HG03571 (cell line): Measurements from ENCODE around the gene SPDEF.

Experiments
- ATAC-seq: cut with Tn5 transposase; IDR thresholded peaks from one replicate; pipeline ENCODE4 v1.9.1; 2021; ENCODE audit not compliant: unreplicated experiment

The SPDEF gene

GRCh38 chr6:34556031-34556471 lies at the start of gene SPDEF:
TSS of gene SPDEF (minus strand) at chr6:34556329. CDS start at chr6:34544455, 11,874 bp downstream.
- ATAC-seq: no peak

GRCh38 chr6:34603707-34604106 lies 47.6 kb upstream of the SPDEF start:
- ATAC-seq: no peak

DNA sequence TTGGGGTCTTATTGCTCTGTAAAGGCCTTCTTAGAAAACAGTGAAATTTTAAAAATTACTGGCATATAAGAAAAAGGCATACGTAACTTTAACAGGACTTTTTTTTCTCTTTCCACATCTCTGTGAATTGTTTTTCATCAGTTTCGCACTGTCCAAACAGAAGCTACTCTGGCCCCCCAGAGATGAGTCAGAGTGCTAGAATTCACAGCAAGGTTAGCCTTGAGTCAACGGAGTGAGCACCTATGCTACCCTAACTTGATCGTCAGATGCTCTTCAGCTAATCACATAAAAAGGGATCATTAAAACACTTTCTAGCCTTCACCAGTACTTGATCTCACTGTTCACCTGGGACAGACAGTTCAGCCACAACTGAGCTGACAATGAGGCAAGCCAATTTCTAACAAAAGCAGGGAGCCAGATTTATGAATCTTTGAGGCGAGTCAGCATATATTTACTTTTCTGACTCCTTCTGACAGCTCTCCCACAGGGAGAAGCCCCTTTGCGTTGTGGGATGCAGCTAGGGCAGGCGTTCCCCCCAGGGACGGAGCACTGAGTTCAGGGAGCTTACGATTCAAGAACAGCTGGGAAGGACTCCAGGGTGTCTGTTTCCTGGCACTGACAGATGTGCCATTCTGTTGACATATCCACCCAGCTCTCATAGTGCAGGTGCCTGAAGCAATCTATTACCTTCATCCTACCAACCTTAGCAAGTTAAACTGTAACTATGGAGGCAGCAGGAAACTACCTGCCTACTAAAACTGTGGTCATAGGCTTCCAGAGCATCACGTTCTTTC lies 46.4 kb upstream of the SPDEF start:
- no peak for ATAC-seq

DNA sequence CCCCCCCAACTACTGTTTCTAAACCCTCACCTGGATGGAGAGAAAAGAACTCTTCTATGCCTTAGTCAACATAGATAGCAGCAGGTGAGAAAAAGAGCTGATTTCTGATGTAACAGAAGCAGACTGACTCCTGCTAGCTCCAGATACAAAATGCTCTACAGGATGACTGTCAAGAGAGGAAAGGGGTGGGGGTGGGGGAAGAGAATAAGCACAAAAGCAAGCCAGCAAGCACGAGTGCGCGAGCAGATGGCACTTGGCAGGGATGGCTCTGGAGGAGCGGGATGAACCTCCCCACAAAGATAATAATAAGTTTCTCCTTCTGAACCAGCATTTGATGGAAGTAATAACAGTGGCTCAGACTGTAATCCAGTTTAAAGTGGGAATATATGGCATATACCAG lies 45.6 kb upstream of the SPDEF start:
- no peak for ATAC-seq

GRCh38 chr6:34600796-34601195 lies 44.7 kb upstream of the SPDEF start:
- no peak for ATAC-seq

DNA sequence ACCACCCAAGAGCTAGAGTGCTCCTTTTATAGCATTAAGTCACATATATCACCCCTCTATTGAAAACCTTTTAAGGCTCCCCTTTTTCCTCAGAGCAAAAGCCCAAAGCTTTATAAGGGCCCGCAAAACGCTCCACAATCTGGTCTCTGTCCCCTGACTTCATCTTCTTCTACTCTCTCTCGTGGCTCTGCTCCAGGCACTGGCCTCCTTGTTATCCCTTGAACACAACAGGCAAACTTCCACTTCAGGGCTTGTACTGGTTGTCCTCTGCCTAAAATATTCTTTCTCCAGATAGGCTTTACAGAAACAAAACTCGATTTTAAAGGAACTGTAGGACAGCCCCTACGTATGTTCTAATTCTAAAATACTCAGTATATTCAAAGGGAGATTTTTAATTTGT lies 44.0 kb upstream of the SPDEF start:
- ATAC-seq: no peak

- ATAC-seq: no peak
Observed at GRCh38 chr6:34598712-34599111, 42.6 kb upstream of the SPDEF start.

DNA sequence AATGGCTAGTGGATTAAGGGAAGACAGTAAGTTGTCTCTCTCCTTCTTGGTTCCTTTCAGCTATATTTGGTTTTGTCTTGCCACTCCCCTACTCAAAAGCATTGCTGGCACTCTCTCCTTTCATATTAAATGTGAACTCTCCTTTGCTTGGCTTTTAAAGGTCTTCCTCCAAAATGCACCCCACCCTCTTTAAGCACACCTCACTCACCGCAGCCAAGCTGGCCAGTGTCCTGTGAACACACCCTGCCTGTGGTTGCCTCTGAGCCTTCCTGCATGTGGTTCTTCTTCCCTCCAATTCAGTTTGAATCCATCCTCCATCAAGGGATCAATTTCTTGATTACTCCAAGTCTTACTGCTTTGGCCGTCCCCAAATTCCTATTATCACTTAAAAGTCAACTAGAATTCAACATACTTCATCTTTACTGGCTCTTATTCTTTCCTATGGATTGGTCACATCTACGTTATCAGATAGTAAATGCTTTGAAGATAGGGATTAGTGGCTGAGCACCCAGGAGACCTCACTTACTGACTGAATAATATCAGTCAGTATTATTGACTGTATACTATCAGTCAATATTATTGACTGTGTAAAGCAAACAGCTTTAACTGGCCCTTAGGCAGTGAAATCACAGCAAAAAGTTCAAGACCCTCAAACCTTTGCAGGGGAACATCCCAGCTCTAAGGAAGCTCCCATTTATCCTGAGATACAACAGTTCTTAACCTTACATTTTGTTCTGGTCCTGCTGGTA lies 41.6 kb upstream of the SPDEF start:
- ATAC-seq: no peak

- ATAC-seq: no peak
Observed at GRCh38 chr6:34596798-34597197, 40.7 kb upstream of the SPDEF start.

DNA sequence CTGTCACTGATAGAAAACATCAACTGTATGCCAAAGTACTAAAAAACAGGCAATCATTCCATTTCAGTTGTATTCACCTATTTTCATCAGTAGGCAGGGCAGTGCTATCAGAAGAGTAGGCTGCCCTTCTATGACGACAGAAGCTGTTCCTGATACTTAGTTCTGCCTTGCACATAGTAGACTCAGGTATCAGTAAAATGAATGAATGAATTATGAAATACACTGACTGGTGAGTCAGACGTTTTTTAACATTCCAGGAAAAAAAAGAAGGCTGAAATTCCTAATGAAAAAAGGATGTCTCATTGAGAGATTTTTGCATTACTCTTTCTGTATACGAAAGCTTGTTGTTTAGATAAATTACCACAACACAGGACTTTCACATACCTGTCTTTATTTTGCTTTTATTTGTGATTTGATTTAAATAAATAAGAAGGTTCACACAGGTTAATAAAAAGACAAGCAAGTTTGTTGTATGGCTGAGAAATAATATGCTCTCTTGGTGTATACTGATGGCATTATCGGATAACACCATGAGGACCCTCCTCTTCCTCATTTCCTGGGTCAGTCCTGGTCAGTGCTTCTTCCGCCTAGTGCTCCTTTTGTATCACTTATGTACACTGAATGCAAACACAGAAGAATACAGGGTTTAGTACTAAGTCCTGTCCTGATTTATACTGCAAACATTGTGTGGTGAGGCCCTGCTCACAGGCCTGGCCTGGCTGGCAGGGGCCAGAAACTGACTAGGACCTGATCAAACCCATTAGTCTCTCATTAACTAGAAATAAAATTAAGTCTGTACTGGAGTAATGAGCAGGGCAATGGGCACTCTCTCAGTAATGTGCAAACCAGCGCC lies 39.4 kb upstream of the SPDEF start:
- ATAC-seq: no peak

DNA sequence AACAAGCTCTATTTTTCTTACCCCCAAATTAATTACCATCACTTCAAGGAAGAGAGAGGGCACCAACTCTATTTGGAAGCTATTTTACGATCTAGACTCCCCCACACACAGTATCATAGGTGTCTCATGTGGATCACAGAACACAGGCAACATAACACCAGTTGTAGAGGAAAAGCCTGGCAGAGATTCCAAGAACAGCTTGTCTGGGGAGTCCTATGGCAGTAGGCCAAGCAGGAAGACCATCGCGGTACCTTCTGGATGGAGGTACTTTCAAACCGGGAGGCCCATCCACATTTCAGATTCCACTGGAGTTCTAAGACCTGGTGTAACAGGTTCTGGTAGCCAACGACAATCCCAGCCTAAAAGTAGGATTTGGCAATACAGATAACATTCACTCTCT lies 37.6 kb upstream of the SPDEF start:
- ATAC-seq: no peak

GRCh38 chr6:34592208-34592952 lies 36.3 kb upstream of the SPDEF start:
- no peak for ATAC-seq

DNA sequence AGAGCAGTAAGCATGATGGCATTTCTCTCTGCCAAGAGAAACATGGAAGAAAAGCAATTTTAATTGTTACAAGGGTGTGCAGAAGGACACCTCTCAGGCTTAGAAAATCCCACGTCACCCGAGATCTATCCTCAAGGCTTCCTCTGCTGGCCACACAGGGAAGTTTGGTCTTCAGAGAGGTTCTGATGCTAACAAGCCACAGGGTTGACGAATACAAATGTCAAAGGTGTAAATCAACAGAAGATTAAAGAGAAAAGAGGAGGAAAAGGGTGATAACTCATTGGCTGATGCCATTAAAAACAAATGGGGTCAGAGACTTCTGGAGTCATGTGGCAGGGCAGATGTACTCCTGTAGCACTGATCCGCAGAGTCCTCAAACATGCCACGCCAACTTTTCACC lies 33.6 kb upstream of the SPDEF start:
- no peak for ATAC-seq

- ATAC-seq: no peak
Observed at GRCh38 chr6:34589140-34589539, 33.0 kb upstream of the SPDEF start.

DNA sequence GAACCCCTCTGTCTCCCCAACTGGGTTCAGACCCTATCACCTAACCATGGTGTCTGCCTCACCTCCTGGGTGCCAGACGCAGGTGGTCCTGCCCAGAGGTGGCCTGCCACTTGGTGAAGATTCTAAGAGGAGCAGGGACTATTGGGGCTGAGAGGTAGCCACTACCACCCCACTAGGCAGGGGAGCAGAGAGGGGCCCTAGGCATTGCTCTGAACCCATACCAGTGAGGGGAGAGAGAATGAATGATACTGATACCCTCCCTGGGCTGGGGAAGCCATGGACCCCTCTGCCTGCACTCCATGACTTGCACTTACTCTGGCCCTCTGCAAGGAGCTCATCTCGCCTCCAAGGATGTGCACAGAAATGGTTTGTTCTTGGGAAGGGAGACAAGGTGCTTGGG lies 31.7 kb upstream of the SPDEF start:
- no peak for ATAC-seq

GRCh38 chr6:34587325-34587724 lies 31.2 kb upstream of the SPDEF start:
- no peak for ATAC-seq

GRCh38 chr6:34586327-34587040 lies 30.4 kb upstream of the SPDEF start:
- no peak for ATAC-seq

DNA sequence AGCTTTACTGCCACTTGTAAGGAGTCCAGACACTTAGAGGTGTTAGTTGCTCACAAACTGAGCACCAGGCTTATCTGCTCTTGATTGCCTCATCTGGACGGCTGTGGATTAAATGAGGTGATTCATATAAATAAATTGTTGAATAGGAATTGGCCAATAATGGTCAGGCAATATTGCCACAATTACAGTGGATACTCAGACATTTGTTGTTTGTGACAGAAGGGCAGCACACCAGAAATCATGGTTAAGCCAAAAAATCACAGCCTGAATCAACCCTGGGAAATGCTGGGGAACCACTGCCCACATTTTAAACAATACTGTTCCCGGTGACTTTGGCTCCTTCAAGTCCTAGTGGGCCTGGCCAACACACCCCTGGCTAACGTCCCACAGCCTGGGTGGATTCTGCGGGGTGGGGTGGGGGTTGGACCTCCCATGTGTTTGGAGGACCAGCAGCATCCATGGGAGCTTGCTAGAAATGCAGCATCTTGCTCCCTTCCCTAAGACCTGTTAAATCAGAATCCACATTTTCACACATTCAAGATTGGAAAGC lies 29.5 kb upstream of the SPDEF start:
- no peak for ATAC-seq

DNA sequence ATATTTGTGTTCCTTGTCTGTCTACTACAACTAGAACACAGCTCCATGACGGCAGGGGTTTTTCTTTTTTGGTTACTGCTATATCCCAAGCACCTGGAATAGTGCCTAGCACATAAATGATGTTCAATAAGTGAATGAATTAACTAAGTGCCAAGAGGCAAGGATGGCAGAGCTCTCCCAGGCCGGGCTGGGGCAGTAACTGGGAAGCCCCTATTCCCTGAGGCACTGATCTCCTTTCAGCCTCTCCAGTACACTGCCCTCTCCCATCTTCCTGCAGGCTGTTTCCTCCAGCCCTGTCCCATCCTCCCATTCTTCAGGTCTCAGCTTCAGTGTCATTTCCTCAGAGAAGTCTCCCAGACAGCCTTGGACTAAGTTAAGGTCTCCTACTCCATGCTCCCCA lies 29.0 kb upstream of the SPDEF start:
- ATAC-seq: no peak

DNA sequence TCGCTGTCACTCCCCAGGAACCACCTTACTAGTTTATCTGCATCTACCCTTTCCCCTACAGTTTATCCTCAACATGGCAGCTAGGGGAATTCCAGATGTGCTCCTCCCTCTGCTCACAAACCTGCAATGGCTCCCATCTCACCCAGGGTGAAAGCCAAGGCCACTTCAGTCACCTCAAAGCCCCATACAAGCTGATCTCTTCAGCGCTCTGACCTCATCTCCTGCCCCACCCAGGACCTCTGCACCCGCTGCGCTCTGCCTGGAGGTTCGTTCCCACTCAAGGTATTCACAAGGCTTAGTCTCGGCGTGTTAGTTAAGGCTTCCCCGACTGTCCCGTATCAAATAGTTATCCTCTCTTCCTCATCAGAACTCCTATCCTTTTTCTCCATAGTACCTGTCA lies 28.6 kb upstream of the SPDEF start:
- no peak for ATAC-seq
